ENCODE measurements around the gene TNRC18.
"Not testable (repeated sequence)": the region's sequence is repeated elsewhere in the genome, so short reads cannot be mapped to it uniquely, and the experiment has no call there.

Gene TNRC18

DNA sequence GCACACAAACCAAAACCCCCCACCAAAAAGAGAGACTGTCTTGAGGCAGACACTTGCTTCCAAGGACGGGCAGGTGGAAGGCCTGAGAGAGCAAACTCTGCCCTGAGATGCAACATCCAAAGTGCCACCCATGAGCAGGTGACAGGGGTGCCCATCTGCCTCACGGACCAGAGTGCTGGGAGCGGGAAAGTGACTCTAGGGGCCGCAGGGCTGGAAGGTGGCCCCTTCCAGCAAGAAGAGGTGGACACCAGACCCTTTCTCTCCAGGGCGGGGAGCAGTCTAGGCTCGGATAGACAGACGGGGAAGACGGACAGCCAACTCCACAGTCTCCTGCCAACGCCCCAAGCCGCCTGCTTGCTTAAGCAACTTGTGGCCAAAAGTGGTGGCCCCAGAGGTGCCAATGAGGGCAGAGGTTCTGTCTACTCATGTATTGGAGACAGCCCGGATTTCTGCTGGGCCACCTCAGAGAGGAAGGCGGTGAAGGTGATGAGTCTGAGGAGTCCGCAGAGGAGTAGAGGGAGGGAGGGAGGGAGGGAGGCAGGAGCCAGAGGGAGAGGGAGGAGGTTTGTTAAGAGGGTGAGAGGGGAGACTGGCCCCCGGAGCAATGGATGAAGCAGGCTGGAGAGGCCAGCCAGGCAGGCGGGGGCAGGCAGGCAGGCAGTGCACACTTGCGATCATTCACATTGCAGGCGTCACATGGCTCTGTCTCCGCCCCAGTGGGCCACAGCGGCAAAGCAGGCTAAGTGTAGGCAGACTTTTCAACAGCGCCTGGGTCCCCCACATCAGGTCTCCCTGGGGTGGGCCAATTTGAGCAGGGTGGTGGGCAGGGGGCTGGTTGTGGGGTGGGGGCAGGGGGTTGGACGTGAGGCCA, 75.3 kb downstream of the TNRC18 start:
- no peak for DNase-seq

DNA sequence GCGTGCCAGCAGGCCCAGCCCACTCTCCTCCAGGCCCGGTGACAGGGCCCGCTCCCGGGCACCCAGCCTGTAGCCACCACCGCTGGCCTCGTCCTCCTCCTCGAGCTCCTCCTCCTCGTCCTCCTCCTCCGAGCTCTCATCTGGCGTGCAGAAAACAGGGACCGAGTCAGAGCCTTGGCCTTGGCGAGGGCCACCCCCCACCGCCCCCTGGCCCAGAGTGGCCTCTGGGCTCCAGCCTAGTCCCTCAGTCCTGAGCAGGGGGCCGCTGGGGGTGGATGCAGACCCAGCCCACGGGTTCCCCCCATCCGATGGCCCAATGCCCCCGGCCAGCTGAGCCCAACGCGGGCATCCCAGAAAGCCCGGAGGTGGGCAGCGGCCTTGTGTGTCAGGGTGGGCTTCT, 78.0 kb downstream of the TNRC18 start:
- DNase-seq: no peak

DNA sequence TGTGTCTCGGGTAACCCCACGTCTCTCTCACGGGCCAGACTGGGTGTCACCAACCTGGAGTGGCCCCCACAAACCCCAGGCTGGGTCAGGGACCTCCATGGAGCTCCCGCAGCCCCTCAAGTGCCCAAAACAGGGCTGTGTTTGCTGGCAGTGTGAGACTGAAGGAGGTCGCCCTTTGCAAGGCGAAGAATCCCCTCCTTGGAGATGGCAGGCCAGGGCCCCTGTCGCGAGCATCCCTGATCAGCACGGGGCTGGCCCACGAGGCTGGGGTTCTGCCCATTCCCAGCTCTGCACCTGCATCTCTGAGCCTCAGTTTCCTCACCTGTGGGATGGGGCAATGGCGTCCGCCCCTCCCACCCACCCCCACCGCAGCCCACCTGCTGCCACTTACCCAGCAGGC, 78.5 kb downstream of the TNRC18 start:
- no peak for DNase-seq

DNA sequence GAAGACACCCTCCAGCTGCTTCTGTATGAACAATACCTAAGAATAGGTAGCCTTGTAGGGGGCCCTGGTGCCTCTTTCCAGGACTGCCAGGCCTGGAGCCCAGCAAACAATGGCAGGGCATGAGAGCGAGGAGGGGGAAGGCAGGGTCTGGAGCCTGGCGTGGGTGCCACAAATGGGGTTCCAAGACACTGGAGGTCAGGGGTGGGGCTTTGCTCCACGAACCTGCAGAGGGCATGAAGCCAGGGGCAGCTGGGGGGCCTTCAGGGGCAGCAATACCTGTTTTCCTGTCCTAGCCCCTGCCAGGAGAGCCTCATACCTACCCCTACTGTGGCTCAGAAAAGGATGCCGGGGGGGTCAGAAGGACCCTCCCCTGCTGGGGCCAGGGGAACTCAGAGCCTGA, 79.3 kb downstream of the TNRC18 start:
- DNase-seq: no peak

DNA sequence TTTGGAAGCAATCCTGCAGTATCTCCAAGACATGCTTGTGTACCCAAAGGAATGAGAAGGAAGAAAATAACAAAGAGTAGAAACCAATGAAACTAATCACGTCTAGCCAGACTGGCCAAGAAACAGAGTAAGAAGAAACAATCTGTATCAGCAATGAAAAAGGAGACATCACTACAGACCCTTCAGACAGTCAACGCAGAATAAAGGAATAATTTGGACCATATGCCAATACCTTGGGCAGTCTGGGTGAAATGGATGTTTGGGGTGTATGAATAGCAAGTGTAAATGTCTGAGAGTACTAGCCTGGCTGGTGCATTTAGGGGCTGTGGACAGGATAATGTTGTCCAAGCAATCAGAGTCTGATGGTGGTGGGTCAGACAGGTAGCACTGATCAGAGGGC, 79.8 kb downstream of the TNRC18 start:
- no peak for DNase-seq

DNA sequence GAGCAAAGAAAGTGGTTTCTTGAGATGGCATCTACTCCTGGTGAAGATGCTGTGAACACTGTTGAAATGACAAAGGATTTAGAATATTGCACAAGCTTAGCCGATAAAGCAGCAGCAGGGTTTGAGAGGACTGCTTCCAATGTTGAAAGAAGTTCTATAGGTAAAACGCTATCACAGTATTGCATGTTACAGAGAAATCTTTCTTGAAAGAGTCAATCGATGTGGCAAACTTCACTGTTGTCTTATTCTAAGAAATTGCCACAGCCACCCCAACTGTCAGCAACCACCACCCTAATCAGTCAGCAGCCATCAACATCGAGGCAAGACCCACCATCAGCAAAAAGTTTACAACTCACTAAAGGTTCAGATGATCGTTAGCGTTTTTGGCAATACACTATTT, 81.0 kb downstream of the TNRC18 start:
- DNase-seq: no peak

DNA sequence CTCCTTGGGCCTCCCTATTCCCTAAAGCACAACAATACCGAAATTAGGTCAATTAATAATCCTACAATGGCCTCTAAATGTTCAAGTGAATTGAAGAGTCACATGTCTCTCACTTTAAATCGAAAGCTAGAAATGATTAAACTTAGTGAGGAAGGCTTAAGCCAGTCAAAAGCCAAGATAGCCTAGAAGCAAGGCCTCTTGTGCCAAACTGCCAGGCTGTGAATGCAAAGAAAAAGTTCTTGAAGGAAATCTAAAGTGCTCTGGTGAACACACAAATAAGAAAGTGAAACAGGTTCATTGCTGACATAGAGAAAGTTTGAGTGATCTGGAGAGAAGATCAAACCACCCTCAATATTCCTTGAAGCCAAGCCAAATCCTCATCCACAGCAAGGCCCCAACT, 83.7 kb downstream of the TNRC18 start:
- DNase-seq: no peak

DNA sequence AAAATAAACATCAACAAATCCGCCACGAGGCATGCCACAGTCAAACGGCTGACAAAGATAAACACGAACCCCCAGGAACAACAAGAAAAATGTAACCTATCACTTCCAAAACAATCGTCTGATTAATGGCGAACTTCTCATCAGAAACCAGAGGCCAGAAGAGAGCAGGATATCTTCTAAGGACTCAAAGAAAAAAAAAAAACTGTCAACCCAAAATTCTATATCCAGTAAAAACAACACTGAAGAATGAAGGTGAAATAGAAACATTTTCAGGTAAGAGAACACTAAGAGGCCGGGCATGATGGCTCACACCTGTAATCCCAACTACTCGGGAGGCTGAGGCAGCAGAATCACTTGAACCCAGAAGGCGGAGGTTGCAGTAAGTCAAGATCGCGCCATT, 86.6 kb downstream of the TNRC18 start:
- DNase-seq: no peak

DNA sequence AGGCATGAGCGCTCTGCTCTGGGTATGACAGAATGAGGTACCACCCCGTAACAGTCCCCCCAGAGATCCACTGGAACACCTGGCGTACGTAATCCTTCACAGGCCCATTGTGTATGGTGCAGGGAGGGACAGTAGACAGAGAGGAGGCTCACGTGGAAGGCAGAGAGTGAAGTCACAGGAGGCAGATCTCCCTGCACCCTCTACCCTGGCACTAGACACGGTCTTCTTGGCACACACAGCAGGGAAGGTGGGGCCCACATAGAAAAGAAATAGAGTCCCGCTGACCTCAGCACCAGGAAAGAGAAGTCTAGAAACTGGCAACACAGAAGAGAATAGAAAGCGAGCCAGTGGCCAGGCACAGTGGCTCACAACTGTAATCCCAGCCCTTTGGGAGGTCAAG, 89.0 kb downstream of the TNRC18 start:
- no peak for DNase-seq

DNA sequence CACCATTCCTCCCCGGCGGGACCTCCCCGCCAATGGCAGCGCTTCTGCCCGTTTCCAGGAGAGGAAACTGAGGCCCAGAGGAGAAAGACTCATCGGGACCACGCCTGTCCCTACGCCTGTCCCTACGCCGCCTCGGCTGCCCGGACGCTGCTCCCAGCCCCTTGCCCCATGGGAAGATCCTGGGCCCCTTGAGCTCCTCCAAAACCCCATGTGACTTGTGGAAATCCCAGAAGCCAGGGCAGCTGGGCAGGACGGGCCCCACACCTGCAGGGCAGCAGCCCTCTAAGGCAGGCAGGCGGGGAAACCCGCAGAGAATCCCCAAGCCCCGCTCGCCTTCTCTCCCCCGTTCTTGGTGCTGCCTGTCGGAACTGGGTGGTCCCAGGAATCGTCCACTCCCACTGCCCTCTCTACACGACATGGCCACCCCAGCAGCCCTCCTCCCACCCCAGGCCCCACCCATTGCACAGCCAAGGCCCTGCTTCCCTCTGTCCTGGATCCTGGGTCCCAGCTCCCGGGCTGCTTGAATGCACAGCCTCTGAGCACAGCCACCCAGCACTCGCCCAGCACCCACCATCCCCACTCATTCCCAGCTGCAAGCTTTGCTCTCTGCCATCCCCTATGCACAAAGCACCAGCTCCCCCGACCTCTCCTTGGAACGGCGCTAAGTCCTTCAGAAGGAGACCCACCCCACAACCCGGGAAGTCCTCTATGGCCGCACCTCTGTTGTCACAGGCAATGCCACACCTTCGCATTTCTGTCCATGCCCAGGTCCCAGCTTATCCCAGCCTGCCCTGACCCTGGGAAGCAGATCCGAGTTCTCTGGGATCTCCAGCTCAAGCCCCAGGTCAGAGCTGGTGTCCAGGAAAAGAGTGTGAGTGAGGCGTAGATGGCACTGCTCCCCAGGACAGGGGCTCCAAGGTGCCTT, 90.3 kb downstream of the TNRC18 start:
- DNase-seq: no peak

DNA sequence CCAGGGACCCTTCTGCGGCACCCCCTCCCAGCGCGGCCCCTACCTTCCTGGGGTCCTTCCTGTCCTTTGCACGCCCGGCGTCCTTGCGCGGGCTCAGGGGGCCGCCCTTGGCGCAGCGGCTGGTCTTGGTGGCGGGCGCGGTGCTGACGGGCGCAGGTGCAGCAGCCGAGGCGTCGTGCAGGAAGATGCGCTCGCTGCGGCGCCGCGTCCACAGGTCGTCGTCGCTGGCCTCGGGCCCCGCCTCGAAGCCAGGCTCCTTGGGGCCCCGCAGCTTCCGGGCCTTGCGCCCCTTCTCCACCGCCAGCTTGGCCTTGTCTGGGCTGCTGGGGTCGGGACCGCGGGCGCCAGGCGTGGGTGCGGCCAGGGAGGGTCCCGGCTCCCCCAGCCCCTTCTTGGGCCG, 91.1 kb downstream of the TNRC18 start:
- no peak for DNase-seq

DNA sequence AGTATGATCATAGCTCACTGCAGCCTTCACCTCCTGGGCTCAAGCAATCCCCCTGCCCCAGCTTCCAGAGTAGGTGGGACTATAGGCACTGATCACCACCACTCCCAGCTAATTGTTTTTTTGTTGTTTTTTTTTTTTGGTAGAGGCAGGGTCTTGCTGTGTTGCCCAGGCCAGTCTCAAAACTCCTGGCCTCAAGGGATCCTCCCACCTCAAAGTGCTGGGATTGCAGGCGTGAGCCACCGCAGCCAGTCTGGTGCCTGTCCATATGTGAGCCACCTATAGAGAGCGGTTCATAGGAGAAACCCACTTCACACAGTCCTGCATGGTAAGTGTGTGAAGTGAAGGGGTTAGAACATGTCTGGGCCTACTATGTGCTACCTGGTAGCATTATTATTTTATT, 93.3 kb downstream of the TNRC18 start:
- no peak for DNase-seq

DNA sequence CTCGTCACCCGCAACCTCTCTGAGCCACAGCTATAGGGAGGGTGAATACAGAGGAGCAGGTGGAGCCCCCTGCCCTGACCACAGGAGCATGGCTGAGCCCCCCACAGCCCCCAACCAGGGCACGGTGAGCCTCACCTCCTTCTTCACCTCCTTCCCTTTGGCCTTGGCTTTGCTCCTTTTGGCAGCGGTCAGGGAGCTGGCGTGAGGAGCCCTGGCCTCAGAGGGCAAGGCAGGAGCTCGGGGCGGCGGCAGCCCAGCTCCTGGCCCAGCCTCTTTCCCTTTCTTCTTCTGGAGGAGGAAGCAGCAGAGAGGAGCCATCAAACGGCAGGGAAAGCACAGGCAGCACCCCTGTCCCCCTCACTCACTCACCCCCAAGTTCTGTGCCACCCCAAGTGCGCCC, 98.7 kb downstream of the TNRC18 start:
- no peak for DNase-seq

DNA sequence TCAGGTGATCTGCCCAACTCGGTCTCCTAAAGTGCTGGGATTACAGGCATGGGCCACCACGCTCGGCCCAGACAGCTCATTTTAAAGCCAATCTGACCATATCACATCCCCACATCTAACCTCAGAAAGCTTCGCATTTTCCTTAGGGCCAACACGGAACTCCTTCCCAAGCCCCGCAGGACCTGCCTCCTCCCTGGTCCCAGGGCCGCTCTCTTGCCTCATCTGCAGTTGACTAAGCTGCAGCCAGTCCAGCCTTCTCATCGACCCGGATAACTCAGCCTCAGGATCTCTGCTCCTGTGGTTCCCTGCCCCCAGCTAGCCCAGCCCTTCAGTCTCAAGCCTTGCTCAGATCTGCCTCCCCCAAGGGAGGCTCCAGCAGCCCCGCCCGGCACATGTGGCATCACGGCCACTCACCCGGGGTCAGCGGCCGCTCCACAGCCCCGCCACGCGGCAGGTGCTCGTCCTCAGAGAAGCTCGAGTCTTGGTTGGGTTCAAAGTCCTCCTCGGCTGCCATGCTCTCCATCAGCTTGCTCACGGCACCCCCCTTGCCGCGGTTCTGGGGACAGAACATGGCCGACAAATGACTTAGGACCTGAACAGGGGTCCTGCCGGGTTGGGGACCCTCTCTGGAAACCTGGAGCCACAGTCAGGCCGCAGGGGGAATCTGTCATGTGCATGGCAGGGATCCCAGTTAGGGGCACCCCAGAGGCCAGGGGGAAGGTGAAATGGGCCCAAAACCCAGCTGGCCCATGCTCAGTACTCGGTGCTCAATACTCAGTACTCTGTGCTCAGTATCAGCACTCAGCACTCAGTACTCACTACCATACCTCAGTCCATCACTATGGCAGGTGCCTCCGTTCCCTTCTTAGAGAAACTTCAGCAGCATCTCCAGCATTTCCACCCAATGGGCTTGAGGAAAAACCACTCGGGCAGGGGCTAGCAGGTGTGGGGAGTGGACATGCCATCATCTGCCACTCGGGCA, 99.5 kb downstream of the TNRC18 start:
- not testable (repeated sequence) for DNase-seq

DNA sequence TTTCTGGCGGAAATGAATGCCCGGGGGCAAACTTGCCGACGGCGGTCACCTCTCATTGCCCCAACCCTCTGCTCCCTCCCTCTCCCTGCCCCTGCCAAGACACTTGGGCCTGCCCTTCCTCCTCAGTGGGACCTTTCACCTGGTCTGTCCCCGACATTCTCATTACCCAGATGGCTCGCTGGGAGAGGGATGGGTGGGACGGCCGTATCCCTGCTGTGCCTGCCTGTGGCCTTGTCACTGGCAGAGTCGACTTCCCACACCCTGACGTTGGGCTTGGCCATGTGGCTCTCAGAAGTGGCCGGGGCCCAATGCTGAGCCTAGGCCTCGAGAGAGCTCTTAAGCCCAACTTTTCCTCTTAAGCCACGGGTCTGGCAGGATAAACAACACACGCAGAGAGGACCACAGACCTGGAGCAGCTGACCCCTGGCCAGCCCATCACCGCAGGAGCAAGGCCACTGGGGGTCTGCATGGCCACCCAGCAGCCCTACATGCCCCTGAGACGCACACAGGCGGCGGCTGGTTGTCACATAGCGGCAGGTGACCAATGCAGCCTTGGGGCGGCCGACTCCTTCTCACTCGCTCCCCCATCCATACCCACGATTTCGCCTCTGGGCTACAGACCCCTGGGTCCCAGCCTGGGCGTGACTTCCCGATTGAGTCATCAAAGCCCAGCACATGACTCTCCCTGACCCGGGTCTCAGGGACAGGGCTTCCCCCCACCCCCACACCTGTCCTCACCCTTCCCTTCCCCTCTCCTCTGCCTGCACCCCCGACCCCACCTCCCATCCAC, 100.8 kb downstream of the TNRC18 start:
- no peak for DNase-seq

DNA sequence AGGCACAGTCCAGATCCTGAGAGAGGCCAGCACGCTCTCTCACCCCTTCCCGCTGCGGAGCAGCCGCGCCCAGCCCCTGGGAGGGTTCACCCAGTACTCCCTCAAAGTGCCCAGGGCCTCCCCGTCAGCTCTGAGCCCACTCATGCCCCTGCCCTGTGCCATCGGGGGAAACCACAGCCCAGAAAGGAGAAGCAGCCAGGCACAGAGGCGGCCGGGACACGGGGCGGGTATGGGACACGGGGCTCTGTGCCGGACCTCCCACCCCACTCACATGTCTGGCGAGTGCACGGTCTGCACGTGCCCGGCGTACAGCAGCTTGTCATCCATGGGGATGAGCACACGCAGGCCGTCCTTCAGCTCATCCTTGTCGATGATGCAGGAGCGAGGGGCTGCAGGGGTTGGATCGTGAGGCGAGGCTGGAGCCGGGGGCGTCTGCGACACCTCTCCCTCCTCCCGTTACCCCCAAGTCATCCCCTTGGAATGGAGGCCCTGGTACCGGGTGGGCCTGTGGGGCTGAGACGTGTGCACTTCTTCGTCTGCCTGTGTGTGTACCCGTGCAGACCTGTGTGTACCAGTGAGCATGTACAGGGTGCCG, 102.7 kb downstream of the TNRC18 start:
- no peak for DNase-seq

DNA sequence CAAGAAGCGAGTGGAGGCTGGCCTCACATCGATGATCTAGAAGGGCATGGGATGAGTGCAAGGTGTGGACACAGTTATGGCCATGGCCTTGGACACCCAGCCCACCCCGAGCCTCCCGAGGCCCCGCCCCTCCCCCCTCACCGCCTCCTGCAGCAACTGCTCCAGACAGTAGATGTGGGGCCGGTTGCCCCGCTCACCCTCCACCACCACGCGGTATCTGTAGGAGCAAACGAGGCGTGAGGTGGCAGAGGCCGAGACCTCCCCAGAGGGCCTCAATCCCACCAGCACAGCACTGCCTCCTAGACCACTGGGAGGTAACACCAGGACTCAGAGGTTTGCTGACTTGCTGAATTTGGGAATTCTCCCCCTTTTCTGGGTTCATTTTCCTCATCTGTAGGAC, 103.2 kb downstream of the TNRC18 start:
- DNase-seq: no peak

DNA sequence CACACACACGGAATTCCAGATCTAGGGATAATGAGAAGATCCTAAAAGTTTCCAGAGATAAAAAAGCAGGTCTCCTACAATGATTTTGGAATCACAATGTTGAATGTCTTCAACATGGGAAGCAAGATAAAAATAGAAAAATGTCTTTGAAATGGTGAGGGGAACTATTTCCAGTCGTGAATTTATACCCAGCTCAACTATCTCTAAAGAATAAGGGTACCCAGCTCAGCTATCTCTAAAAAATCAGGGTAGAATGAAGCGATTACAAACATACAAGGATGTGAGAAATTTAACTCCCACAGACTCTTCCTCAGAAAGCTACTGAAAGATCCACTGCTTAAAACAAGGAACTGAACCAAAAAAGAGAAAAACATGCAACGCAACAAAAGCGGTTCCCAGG, 105.0 kb downstream of the TNRC18 start:
- not testable (repeated sequence) for DNase-seq

DNA sequence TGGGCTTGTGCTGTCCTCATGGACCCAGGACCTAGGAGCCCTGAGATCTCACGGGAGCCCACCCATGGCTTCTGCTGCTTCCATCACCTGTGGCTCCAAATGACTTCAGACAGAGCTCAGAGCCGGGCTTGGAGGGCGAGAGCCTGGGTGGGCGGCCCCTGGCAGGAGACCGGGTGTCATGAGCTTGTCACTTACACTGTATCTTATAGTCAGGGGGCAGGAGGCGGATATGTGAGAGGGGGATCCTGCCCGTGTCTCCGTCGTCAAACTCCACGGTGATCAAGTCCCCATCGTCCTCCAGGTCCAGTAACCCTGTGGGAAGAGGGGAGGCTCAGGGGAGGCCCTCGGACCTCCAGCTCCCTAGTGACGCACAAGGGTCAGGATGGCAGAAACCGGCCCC, 107.9 kb downstream of the TNRC18 start:
- DNase-seq: no peak

DNA sequence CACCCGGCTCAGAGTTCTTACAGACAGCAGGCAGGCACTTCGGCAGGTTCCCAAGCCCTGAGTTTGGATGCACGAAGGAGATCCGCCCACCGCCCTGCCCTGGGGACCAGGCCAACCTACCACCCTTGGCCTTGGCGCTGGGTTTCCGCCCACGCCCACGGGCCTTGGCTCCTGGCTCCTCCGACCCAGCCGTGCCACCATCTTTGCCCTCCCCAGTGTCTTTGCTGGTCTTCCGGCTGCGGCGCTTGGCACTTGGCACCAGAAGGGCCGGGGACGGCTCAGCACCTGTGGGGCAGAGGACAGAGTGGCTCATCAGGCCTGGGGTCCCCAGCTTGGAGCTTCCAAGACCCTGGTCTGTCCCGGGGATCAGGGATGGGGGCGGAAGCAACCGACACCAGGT, 108.8 kb downstream of the TNRC18 start:
- no peak for DNase-seq

DNA sequence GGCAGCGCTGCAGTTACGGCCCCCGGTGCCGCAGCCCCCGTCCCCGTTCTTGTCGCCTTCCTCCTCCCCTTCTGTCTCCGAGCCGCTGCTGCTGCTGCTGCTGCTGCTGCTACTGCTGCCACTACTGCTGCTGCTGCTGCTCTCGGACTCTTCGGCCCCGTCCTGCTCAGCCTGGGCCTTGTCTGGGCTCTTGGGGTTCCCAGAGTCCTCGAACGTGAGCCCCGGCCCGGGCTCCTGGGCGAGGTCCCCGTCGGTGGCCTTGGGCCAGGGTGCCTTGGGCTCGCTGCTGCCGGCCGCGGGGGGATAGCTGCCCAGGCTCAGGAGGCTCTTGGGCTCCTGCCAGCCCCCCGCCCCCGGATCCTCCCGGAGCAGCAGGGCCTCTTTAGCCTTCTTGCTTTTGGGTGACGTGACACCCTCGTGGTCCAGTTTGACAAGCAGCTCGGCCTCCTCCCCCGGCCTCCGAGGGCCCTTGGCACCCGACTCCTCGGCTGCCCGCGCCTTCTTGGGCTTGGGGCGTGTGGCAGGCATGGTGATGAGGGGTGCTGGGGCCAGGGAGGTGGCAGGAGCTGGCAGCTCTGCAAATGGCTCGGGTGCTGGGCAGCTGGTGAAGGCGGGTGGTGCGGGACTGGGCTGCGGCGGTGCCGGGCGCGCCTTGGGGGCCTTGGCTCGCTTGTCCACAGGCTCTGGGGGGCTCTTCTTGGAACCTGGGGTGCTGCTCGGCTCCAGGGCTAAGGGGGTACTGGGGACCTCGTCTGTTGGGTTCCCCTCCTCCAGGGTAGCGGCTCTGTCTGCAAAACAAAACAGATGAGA, 110.4 kb downstream of the TNRC18 start:
- DNase-seq: not testable (repeated sequence)
